Left ventricle myocardium inferior (tissue), 1 donor: Measurements from ENCODE around the gene CHRDL1. TPM values are rescaled to one million over a fixed set of nuclear protein-coding genes. Genes with fewer than 3 reads are reported as not detected.

Experiments
- DNase-seq: peaks from one replicate; pipeline ENCODE4 v3.0.0-alpha.2; 2020
- H3K27ac ChIP-seq: fragments of 200-600 bp; replicated peaks from 2 replicates; pipeline ENCODE4 v1.8.0; 2021
- H3K27me3 ChIP-seq: fragments of 200-600 bp; 2 replicates; pipeline ENCODE4 v1.8.0; 2021; ENCODE audit warnings: low read depth
- H3K36me3 ChIP-seq: fragments of 200-600 bp; 2 replicates; pipeline ENCODE4 v1.8.0; 2021
- H3K4me1 ChIP-seq: fragments of 200-600 bp; 2 replicates; pipeline ENCODE4 v1.8.0; 2021
- H3K4me3 ChIP-seq: fragments of 200-600 bp; 2 replicates; pipeline ENCODE4 v1.8.0; 2021; ENCODE audit warnings: mild to moderate bottlenecking, moderate library complexity
- H3K9me3 ChIP-seq: fragments of 200-600 bp; replicated peaks from 2 replicates; pipeline ENCODE4 v1.8.0; 2021
- intact Hi-C: fragments of 100-400 bp; cut with micrococcal nuclease; formaldehyde crosslinking; loops from one replicate; pipeline ENCODE4 v1.11.0; 2022
- total RNA-seq: library from RNA; stranded (reverse); fragmentation: NEBNext Ultra II Directional; extraction: Animal tissue kit (Norgen Biotek cat#: 25700); gene quantifications from one replicate; pipeline ENCODE4 v1.2.1, GENCODE V29; 2021
- TF ChIP-seq, protein P1 (sequence below): fragments of 200-600 bp; IDR thresholded peaks from 2 replicates; pipeline ENCODE4 v1.8.0; 2021; ENCODE audit warnings: antibody characterized with exemption, mild to moderate bottlenecking, borderline replicate concordance
- donor health status: DM: no; HTN: yes; CAD: no; lungs with severe emphysema.

CHRDL1 gene
- total RNA-seq, 1 donor from 2014 or later: 3.7 TPM

GRCh38 chrX:110743679-110744340, 51.8 kb downstream of the CHRDL1 start:
- no peak for DNase-seq
- intact Hi-C loops: no loop called here
- H3K27me3 ChIP-seq: no peaks in the 10 kb centered on the region
- no peaks in the 10 kb centered on the region for H3K36me3 ChIP-seq
- H3K4me1 ChIP-seq: no peaks in the 10 kb centered on the region
- H3K27ac ChIP-seq: no peak overlapping the region
- H3K4me3 ChIP-seq: no peak overlapping the region
- no peaks in the 10 kb centered on the region for H3K9me3 ChIP-seq
- TF ChIP-seq, protein P1, sequence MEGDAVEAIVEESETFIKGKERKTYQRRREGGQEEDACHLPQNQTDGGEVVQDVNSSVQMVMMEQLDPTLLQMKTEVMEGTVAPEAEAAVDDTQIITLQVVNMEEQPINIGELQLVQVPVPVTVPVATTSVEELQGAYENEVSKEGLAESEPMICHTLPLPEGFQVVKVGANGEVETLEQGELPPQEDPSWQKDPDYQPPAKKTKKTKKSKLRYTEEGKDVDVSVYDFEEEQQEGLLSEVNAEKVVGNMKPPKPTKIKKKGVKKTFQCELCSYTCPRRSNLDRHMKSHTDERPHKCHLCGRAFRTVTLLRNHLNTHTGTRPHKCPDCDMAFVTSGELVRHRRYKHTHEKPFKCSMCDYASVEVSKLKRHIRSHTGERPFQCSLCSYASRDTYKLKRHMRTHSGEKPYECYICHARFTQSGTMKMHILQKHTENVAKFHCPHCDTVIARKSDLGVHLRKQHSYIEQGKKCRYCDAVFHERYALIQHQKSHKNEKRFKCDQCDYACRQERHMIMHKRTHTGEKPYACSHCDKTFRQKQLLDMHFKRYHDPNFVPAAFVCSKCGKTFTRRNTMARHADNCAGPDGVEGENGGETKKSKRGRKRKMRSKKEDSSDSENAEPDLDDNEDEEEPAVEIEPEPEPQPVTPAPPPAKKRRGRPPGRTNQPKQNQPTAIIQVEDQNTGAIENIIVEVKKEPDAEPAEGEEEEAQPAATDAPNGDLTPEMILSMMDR: no peak

DNA sequence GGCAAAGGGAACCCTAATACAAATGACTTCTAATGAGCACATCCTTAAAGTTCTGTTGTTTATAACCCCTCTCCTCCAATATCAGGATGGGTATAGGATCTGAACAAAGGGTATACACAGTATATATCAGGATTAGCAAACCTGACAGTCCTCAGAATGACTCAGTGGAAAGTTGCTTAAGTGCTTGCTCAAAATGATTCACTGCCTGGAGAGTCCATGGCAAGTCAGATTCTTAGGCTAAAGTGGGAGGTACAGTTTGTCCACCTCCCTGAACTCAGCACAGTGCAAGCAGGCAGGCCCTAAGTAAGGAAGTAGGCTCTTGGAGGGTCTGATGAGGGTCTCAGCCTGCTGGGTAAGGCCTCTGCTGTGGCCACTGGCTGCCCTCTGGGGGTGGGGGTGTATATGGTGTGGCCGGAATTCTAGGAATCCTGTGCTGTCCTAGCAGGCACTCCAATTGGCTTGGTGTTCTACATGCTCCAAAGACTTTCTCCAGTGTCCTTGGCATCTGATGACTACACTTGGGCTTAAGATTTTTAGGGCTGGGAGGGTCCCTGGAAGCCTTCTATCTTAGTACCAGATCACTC, 54.3 kb downstream of the CHRDL1 start:
- TF ChIP-seq, protein P1: no peak
- intact Hi-C loops: no loop called here
- no peaks in the 10 kb centered on the region for H3K36me3 ChIP-seq
- no peaks in the 10 kb centered on the region for H3K4me1 ChIP-seq
- no peaks in the 10 kb centered on the region for H3K9me3 ChIP-seq
- DNase-seq: no peak
- no peak overlapping the region for H3K4me3 ChIP-seq
- H3K27me3 ChIP-seq: no peaks in the 10 kb centered on the region
- no peak overlapping the region for H3K27ac ChIP-seq

- Histone ChIP-seq H3K27ac (no peak overlapping the region), H3K36me3 (no peaks in the 10 kb centered on the region), H3K9me3 (no peaks in the 10 kb centered on the region), H3K4me3 (no peak overlapping the region), H3K4me1 (no peaks in the 10 kb centered on the region), H3K27me3 (no peaks in the 10 kb centered on the region)
- intact Hi-C loops: no loop called here
- TF ChIP-seq, protein P1: no peak
- DNase-seq: no peak
Observed at GRCh38 chrX:110734894-110735541, 60.6 kb downstream of the CHRDL1 start.

- intact Hi-C loops: no loop called here
- DNase-seq: no peak
- H3K4me1 ChIP-seq: no peaks in the 10 kb centered on the region
- H3K27ac ChIP-seq: no peak overlapping the region
- TF ChIP-seq, protein P1: no peak
- H3K27me3 ChIP-seq: no peaks in the 10 kb centered on the region
- H3K4me3 ChIP-seq: no peak overlapping the region
- no peaks in the 10 kb centered on the region for H3K36me3 ChIP-seq
- no peaks in the 10 kb centered on the region for H3K9me3 ChIP-seq
Observed at GRCh38 chrX:110734271-110734670, 61.3 kb downstream of the CHRDL1 start.

DNA sequence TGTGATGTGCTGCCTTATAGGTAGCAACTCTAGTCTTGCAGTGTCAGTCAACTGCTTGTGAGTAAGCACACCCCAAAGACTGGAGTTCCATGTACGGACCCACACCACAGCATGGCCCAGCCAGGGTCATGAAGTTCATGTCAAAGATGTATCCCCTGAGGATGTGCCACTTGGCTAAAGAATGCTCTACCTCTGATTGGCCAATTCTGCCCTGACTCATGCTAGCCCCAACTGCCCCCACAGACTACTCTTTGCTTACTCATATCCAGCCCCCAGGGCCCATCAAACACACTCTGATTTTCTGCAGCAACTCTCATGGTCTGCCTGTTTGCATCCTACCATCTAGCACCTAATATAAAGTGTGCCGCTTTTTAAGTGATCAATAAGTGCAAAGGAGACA, 62.5 kb downstream of the CHRDL1 start:
- Histone ChIP-seq H3K9me3 (no peaks in the 10 kb centered on the region), H3K36me3 (no peaks in the 10 kb centered on the region), H3K4me1 (no peaks in the 10 kb centered on the region), H3K27ac (no peak overlapping the region), H3K4me3 (no peak overlapping the region), H3K27me3 (no peaks in the 10 kb centered on the region)
- TF ChIP-seq, protein P1: no peak
- DNase-seq: no peak
- intact Hi-C loops: no loop called here
